HG03521 (cell line): Measurements from ENCODE around the gene MKKS.
A peak's percentile ranks its signal among the peaks of the same experiment; 100 is the strongest.
"Not testable (repeated sequence)": the region's sequence is repeated elsewhere in the genome, so short reads cannot be mapped to it uniquely, and the experiment has no call there.

Experiments used
- ATAC-seq: cut with Tn5 transposase; IDR thresholded peaks from one replicate; pipeline ENCODE4 v1.9.1; 2021; ENCODE audit warnings: mild to moderate bottlenecking, moderate library complexity; ENCODE audit not compliant: unreplicated experiment

The MKKS gene

GRCh38 chr20:10449270-10449669 is 15.2 kb upstream of the MKKS start:
- ATAC-seq: no peak

DNA sequence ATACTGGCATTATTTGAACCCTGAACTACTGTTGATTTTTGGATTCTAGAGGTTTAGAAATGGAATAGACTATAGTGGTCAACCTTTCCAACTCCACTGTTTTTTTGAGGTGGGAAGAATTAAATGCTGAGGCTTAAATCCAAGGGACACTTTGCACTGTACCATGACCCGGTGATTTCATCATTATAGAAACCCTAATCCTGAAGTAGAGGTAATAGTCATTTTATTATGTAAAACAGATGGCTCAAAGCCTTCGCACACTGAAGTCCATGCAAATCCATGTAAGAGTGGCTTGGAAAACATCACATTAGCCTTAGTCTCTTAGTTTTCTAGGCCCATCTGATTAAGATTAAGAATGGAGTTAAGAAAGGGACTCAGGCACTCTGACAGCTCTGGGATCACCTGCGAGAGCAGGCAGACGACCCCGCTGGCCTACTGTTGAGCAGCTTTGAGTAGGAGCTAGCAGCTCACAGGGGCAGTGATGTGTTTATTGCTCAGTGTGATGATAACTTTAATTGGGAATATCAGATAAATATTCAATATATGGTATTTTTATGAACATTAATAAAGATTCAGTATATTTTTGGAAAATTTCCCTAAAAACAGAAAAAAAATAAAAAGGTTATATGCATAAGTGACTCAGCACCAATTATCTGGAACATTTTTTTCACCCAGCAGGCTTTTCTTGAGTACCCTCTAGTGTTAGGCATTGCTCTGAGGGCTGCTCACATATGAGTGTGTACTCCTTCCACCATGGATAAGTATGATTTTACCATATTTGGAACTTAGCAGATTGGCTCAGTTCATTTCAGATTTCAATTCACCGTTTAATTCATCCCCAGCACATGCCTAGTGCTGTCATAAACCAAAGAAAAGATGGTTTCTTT is 14.5 kb upstream of the MKKS start:
- ATAC-seq: no peak

DNA sequence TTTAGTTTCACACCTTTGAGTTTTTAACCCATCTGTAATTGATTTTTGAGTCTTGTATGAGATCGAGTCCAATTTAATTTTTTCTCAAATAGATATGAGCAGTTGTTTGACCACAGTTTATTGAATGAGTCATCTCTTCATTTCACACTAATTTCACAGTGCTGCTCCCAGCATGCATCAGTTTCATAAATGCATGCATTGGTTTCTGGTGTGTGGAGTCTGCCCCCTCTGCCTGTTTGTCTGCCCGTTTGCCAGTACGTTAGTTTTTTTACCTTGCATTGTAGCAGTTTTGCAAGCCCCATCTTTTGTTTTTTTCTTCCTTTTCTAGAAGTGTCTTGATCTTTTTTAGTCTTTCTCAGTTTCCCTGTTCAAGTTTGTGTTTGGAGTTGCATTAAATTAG is 13.0 kb upstream of the MKKS start:
- peak; percentile 98 for ATAC-seq

- ATAC-seq: no peak
Observed at GRCh38 chr20:10445758-10446157, 11.7 kb upstream of the MKKS start.

DNA sequence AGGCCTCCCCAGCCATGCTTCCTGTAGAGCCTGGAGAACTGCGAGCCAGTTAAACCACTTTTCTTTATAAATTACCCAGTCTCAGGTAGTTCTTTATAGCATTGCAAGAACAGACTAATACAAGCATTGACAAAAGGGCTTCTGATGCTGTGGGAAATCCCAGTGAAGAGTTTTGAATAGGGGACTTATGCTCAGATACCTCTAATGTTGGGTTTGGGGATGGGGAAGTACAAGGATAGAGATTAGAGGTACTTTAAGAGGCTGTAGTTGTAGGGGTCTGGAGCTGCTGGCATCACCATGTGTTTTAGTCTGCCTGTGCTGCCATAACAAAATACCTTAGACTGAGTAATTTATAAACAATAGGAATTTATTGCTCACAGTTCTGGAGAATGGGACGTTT is 9.9 kb upstream of the MKKS start:
- ATAC-seq: no peak

DNA sequence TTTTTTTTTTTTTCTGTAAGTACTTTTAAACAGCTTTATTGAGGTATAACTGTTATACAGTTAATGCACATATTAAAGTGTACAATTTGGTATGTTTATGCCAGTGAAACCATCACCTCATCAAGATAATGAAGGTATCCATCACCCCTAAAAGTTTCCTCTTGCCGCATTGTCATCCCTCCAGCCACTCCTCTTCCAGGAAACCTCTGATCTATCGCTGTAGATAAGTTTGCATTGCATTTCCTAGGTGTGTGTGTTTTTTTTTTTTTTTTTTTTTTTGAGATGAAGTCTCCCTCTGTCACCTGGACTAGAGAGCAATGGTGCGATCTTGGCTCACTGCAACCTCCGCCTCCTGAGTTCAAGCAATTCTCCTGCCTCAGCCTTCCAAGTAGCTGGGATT is 4.2 kb upstream of the MKKS start:
- no peak for ATAC-seq

DNA sequence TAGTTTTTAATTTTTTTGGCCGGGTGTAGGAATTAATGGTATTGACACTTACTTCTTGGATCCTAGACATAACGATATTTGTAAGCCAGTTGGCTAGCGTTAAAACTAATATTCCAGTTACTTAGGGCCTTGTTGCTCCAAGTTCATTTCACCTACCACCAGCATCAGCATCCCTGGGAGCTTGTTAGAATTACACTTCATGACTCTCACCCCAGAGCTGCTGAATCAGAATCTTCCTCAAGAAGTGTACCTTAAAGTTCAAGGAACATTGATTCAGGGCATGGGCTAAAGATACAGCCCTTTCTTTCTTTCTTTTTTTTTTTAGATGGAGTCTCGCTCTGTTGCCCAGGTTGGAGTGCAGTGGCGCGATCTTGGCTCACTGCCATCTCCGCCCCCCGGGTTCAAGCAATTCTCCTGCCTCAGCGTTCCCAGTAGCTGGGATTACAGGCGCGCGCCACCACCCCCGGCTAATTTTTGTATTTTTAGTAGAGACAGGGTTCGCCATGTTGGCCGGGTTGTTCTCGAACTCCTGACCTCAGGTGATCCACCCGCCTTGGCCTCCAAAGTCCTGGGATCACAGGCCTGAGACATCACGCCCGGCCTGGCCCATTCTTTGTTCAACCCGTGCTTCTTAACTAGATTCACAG is 2.2 kb upstream of the MKKS start:
- no peak for ATAC-seq

DNA sequence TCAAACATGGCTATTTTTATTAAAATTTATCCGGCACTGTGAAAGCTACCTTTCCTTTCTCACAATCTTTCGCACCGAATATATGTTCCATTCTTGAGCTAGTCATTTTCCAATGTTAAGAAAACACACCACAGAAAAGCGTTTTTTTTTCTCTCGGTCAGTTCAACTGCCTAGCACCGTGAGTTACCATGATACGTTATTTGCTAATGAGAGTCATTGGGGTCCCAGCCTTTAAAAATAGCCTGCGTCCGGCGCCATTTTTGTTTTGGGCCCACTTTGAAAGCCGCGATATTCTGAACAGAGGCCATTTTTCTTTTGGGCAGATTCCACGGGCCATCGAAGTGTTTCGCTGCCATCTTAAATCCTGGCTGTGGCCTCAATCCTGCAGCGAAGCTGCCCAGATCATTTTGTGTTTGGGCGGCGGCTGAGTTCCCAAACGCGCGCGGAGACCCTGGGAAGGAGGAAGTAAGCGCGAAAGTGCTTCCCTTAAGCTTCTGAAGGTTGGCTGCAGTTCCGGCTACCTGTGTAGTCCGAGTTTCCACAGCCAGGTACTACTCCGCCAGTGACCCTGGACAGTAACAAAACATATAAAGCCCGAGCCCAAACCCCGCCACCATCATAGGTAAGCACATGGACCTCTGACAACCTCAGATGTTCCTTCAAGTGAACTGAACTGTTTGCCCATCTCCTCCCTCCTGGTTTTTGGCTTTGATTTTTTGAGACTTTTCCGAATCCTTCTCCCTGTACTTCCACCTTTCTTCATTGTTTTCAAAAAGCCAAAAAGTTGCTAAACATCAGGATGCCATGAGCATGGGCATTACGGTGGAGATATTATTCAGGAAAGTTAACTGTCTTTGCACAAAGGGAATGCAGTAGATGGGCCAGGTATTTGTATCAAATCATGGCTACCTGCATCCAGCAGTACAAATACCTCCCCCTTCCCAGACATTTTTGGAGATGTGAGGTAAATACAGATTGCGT is 1.1 kb upstream of the MKKS start, which contains the start of gene SLX4IP:
TSS of gene SLX4IP (plus strand) at position 474 of the 981 bp plus-strand sequence. CDS start 22,900 bp downstream, outside the sequence.
- peak; percentile 48 for ATAC-seq

GRCh38 chr20:10434467-10434831 is 427 bp upstream of the MKKS start:
- ATAC-seq: peak; percentile 31

GRCh38 chr20:10433014-10433622 is 904 bp downstream of the MKKS start:
- ATAC-seq: no peak

DNA sequence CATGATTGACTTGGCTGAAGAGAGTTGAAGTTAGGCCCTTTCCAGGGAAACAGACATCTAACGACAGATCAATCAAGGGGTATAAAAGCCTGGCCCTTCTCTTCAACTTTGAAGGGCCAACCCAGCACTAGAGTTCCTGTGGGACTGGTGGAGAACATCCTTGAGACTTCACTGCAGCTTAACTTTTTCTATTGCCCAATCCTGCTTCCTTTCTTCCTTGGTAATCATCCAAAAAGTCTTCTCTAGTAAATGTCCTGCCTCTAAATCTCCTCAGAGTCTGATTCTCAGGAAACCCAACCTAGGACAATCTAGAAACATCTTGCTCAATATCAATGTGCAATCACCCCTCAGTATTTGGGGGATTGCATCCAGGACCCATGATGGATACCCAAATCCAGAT is 1.9 kb downstream of the MKKS start:
- no peak for ATAC-seq

GRCh38 chr20:10430704-10431103 is 3.3 kb downstream of the MKKS start:
- ATAC-seq: no peak

DNA sequence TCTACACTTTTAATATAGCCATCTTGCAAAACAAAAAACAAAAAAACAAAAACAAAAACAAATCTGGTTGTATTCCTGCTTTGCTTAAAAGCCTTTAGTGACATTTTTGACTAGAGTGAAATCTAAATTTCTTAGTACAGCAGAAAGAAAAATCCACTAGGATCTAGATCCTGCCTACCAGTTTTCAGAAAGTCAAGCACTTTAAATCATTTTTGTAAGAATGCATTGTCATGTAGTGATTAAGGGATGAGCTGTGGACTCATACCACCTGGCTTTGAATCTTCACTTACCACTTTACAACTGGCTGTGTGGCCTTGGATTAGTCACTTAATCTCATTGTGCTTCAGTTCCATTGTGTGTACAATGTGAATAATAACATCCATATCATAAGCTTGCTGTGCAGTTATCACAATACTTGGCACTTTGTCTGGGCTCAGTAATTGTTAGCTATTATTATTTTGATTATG is 4.0 kb downstream of the MKKS start:
- ATAC-seq: no peak

DNA sequence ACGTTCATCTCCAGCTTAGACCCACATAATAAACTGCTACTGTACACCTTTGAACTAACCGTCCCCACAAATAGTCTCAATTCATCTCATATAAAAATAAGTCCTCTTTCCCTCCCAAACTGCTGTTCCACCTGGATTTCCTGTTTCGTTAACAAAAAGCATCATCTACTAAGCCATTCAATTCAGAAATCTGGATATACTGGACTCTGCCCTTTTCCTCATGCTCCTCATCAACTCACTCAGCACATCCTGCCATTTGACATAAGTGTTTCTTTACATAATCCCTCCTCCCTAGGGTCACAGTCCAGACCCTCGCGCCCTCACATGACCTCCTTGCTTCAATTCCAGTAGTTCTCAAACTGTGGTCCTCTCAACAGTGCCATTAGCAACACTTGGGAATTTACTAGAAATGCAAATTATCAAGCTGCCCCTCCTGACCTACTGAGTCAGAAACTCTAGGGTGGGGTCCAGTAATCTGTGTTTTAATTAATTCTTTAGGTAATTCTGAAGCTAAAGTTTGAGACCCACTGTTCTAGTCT is 4.5 kb downstream of the MKKS start:
- no peak for ATAC-seq

- no peak for ATAC-seq
Observed at GRCh38 chr20:10428008-10428407, 6.0 kb downstream of the MKKS start.

DNA sequence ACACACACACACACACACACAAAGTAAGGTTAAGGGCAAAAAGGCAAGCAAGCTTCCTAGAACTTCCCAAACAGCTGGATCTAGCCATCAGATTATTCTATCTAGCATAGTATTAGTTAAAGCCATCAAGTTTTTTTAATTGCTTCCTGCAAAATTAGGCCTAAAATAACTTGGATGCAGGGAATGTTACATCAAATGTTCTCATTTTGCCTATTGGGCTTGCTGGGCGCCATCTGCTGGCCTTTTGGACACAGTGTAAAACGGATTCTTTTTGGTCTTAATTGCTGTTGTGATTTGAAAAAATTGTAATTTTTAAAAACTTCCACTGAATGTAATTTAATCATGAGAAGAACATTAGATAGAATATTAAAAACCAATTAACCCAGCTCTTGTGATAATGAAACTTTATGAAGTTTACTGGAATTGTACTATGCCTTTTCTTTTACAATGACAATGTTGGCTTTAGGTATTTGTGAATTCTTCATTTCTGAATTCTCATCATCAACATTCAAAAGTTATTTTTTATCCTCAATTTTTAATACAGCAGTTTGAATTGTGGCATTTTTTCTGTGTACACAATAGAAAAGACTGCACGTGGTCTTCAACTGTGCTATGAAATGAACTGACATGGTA is 6.8 kb downstream of the MKKS start:
- no peak for ATAC-seq

GRCh38 chr20:10423735-10424134 is 10.3 kb downstream of the MKKS start:
- ATAC-seq: peak; percentile 62

DNA sequence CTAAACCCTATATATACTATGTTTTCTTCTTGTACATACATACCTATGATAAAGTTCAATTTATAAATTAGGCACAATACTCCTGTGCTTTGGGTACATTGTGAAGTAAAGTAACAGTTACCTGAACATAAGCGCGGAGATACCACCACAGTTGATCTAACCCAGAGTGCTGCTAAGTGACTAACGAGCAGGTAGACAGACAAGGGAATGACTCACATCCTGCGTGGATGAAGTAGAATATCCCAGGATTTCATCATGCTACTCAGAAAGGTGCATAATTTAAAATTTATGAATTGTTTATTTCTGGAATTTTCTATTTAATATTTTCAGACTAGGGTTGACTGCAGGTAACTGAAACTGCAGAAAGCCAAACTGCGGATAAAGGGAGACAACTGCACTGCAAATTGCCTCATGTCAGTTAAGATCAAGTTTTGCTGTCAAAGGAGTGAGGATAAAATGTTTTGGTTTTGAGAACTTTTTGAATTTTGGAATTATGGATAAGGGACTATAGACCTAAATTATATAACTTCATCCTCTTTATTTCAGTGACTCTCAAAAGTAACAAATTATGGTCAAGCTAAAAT is 14.4 kb downstream of the MKKS start:
- no peak for ATAC-seq

- not testable (repeated sequence) for ATAC-seq
Observed at GRCh38 chr20:10417218-10417617, 16.8 kb downstream of the MKKS start.
